ENCODE measurements around the gene SGK1.

DNA sequence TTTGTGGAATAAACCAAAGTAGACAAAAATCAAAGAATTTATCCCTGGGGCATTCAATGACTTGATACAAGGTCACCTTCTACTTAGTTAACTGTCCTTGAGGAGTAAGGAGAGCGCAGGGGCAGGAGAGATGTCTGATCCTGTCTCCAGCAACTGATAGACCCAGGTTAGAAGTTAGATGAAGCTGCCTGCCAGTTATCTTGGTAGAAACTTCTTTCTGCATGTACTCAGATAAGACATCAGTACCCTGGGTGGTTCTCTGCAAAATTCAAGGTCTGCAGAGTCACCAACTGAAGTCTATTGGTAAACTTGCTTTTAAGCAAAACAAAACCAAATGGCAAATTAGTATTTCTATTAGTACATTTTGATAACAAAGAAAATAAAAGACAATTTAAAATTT is 2.7 kb downstream of the SGK1 start:
- TF ChIP-seq, protein P1, sequence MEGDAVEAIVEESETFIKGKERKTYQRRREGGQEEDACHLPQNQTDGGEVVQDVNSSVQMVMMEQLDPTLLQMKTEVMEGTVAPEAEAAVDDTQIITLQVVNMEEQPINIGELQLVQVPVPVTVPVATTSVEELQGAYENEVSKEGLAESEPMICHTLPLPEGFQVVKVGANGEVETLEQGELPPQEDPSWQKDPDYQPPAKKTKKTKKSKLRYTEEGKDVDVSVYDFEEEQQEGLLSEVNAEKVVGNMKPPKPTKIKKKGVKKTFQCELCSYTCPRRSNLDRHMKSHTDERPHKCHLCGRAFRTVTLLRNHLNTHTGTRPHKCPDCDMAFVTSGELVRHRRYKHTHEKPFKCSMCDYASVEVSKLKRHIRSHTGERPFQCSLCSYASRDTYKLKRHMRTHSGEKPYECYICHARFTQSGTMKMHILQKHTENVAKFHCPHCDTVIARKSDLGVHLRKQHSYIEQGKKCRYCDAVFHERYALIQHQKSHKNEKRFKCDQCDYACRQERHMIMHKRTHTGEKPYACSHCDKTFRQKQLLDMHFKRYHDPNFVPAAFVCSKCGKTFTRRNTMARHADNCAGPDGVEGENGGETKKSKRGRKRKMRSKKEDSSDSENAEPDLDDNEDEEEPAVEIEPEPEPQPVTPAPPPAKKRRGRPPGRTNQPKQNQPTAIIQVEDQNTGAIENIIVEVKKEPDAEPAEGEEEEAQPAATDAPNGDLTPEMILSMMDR (IDR thresholded peaks at IDR 0.05): no peak
- TF ChIP-seq POLR2A (IDR thresholded peaks at IDR 0.05): no peak

Measured in Peyer's patch (tissue), 4 donors.